ENCODE data around the gene IL3. TPM values are rescaled to one million over a fixed set of nuclear protein-coding genes. Genes with fewer than 3 reads are reported as not detected.

IL3 gene
- total and polyA plus RNA-seq, 2 of the 4 experiments (the other 2 are of a cell fraction), result not detected

DNA sequence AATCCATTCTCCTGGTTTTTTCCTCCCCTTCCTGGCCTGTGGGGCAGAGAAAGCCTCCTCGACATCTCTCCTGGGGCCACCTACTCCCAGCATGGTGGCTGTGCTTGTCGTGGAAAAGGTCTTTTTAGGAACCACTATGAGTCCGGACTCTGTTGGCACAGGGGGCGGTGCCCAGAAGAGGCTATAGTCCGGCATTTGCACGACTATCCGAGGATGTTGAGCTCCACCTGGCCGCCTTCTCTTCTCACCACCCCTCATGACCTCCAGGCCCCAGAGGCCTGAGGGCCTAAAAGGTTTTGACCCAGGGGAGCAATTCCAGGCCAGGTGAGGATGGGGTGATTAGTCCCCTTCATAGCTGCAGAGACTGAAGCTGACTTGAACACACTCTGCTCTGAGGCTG is 27.2 kb downstream of the IL3 start:
- Histone ChIP-seq H4K20me1 (ENCODE audit: insufficient read depth, low read length) (no peaks in the 10 kb centered on the region), H3K14ac (replicated peaks; ENCODE audit: low read depth, low read length) (0 out of 2 replicates have a peak overlapping the region, but pooled peaks have one; percentile 39), H3K9me3 (ENCODE audit: control insufficient read depth, insufficient read depth, low read length) (no peaks in the 10 kb centered on the region), H3K4me3 (ENCODE audit: insufficient read depth, low read depth, low read length) (no peak overlapping the region), H3K27ac (ENCODE audit: insufficient read depth, low read length) (no peak overlapping the region), H3K79me1 (ENCODE audit: low read depth in 1 of 2, low read length in 2 of 2) (no peaks in the 10 kb centered on the region), H4K5ac (ENCODE audit: low read depth, low read length) (peak overlapping the region; percentile 19; the same call in 1 of the 2 replicates), H2BK15ac (ENCODE audit: low read depth, low read length) (peak overlapping the region; percentile 96; the same call in 2 of the 3 replicates), H3K23ac (ENCODE audit: low read depth, low read length) (no peak overlapping the region), H2BK120ac (ENCODE audit: low read depth, low read length) (peak overlapping the region; percentile 65; the same call in 1 of the 2 replicates), H3K4me1 (ENCODE audit: control insufficient read depth, insufficient read depth, low read length) (peaks cover 25% of the 10 kb centered on the region), H3K27me3 (ENCODE audit: control insufficient read depth, insufficient read depth, low read length) (no peaks in the 10 kb centered on the region), H3K36me3 (ENCODE audit: control insufficient read depth, insufficient read depth, low read length) (no peaks in the 10 kb centered on the region), H2AK5ac (ENCODE audit: low read depth, low read length) (peak overlapping the region; percentile 85), H3K4me2 (ENCODE audit: low read depth, low read length) (no peak overlapping the region), H3K18ac (ENCODE audit: low read depth, low read length) (no peak overlapping the region), H4K91ac (ENCODE audit: insufficient read depth, low read depth, low read length) (peak overlapping the region; percentile 53; the same call in 1 of the 2 replicates), H3K9me1 (ENCODE audit: insufficient read depth, low read length) (peaks cover 21% of the 10 kb centered on the region), H2BK5ac (ENCODE audit: low read depth, low read length, poor library complexity, severe bottlenecking) (no peak overlapping the region), H3K56ac (ENCODE audit: extremely low read depth, insufficient read depth, low read length) (no peak overlapping the region), H3K9ac (ENCODE audit: low read depth, low read length) (no peak overlapping the region), H2AFZ (replicated peaks; ENCODE audit: low read length, poor library complexity) (no peak overlapping the region), H4K8ac (ENCODE audit: low read depth in 2 of 2, low read length in 2 of 2) (peak overlapping the region in 1 of 2 experiments; percentile 78; a peak in 2 of 4 replicates), H3K4ac (ENCODE audit: low read depth, low read length) (peak overlapping the region; percentile 80; the same call in 1 of the 2 replicates), H2BK20ac (ENCODE audit: low read depth, low read length) (peak overlapping the region; percentile 96; the same call in 1 of the 2 replicates), H2AK9ac (replicated peaks; ENCODE audit: low read depth, low read length, poor library complexity) (no peak overlapping the region)
- no TSS peak for BruUV-seq (replicated peaks)
- no peak for ATAC-seq (ENCODE audit: low read depth)
- dilution Hi-C loops (cut with HindIII; ENCODE audit: low sequenced_read_pairs, unreplicated experiment), result no loop called here
- intact Hi-C loops (cut with micrococcal nuclease), result no loop called here
- POLR2A ChIA-PET (ENCODE audit: unreplicated experiment), result no interaction called here
- no peak for DNase-seq
- CTCF ChIA-PET, result no interaction called here
- in situ Hi-C loops (cut with MboI; ENCODE audit: low sequenced_read_pairs), result loop anchor here (25.0 kb wide), 1 partner anchor 400 kb away; the partner anchor contains the start of gene IRF1
- no peak for TF ChIP-seq MXI1 (IDR thresholded peaks at IDR 0.05; ENCODE audit: borderline replicate concordance, low read depth, low read length)
- TF ChIP-seq USF2 (IDR thresholded peaks at IDR 0.05; ENCODE audit: low read depth, low read length), result no peak
- no peak for TF ChIP-seq CTCF (conservative IDR thresholded peaks at IDR 0.05; ENCODE audit: low read depth, low read length)
- WGBS, 2 experiments (ENCODE audit: extremely low coverage in 2 of 2, insufficient read length in 1 of 2), result 100% methylated on average over 1 of the region's 8 CpGs; no CpG with 5 or more reads in 1 of the 2 experiments
